BJ (cell line): ENCODE measurements around the gene TMEM213. TPM values are rescaled to one million over a fixed set of nuclear protein-coding genes. Genes with fewer than 3 reads are reported as not detected.
"Not testable (repeated sequence)": the region's sequence is repeated elsewhere in the genome, so short reads cannot be mapped to it uniquely, and the experiment has no call there.

Experiments used
- CTCF ChIA-PET: fragments of 350-600 bp; formaldehyde crosslinking; extraction: SDS; loops from one replicate; lab custom pipeline; 2021; ENCODE audit warnings: antibody characterized with exemption, inconsistent platforms; lab: Yijun Ruan, JAX
- POLR2A ChIA-PET: fragments of 300-600 bp; sonication (Branson Sonifier 250); formaldehyde crosslinking; extraction: SDS; loops from one replicate; lab custom pipeline; 2021; ENCODE audit warnings: antibody characterized with exemption; lab: Charles Lee
- DNase-seq: peaks from one replicate; pipeline ENCODE4 v3.0.0-alpha.2; 2011; ENCODE audit warnings: low read depth
- H3K27me3 ChIP-seq: 2 replicates; pipeline ENCODE4 v1.6.0; 2011; ENCODE audit warnings: low read length; ENCODE audit not compliant: control insufficient read depth, insufficient read depth
- H3K36me3 ChIP-seq: 2 replicates; pipeline ENCODE4 v1.5.1; 2011; ENCODE audit warnings: low read length; ENCODE audit not compliant: control insufficient read depth, insufficient read depth
- H3K4me3 ChIP-seq: 2 replicates; pipeline ENCODE4 v1.5.1; 2011; ENCODE audit warnings: low read depth, mild to moderate bottlenecking, control low read depth, low read length
- CTCF ChIP-seq: IDR thresholded peaks from 2 replicates; pipeline ENCODE4 v1.5.1; 2011; ENCODE audit warnings: low read depth, mild to moderate bottlenecking, control low read depth, inconsistent platforms, low read length, moderate library complexity; ENCODE audit not compliant: insufficient read depth
- polyA plus RNA-seq: library from polyadenylated mRNA; depleted of rRNA; stranded (reverse); fragments of >200 nt; gene quantifications from 2 replicates; pipeline ENCODE4 v1.2.3, GENCODE V29; 2011

The TMEM213 gene
- polyA plus RNA-seq, 1 experiment: not detected

- ChIA-PET POLR2A (no interaction called here), CTCF (interaction anchor here (1.3 kb wide), 1 partner anchor 10 kb away, joined by 3 read pairs; no protein-coding TSS in a partner anchor)
- no peak for TF ChIP-seq CTCF
- Histone ChIP-seq H3K36me3 (no peaks in the 10 kb centered on the region), H3K27me3 (no peaks in the 10 kb centered on the region), H3K4me3 (no peak overlapping the region)
- DNase-seq: no peak
These were observed 21.5 kb upstream of the TMEM213 start for GRCh38 chr7:138776166-138776833.

- TF ChIP-seq CTCF: no peak
- ChIA-PET CTCF (no interaction called here), POLR2A (no interaction called here)
- H3K27me3 ChIP-seq: no peaks in the 10 kb centered on the region
- H3K4me3 ChIP-seq: no peak overlapping the region
- no peak for DNase-seq
- no peaks in the 10 kb centered on the region for H3K36me3 ChIP-seq
These were observed 16.8 kb upstream of the TMEM213 start for GRCh38 chr7:138781004-138781403.

- no peaks in the 10 kb centered on the region; the same call in 1 of the 2 replicates for H3K27me3 ChIP-seq
- DNase-seq: no peak
- POLR2A ChIA-PET: no interaction called here
- H3K4me3 ChIP-seq: no peak overlapping the region
- CTCF ChIA-PET: no interaction called here
- no peak for TF ChIP-seq CTCF
- no peaks in the 10 kb centered on the region for H3K36me3 ChIP-seq
These were observed 13.1 kb upstream of the TMEM213 start for GRCh38 chr7:138784692-138785091.

GRCh38 chr7:138785587-138786437 lies 12.0 kb upstream of the TMEM213 start:
- Histone ChIP-seq H3K36me3 (no peaks in the 10 kb centered on the region), H3K4me3 (no peak overlapping the region), H3K27me3 (no peaks in the 10 kb centered on the region; the same call in 1 of the 2 replicates)
- ChIA-PET POLR2A (no interaction called here), CTCF (interaction anchor here (1.0 kb wide), 1 partner anchor 10 kb away, joined by 3 read pairs; no protein-coding TSS in a partner anchor)
- DNase-seq: no peak
- peak; percentile 16; the same call in 1 of the 2 replicates for TF ChIP-seq CTCF

GRCh38 chr7:138796038-138796615 lies 1.7 kb upstream of the TMEM213 start:
- ChIA-PET CTCF (no interaction called here), POLR2A (no interaction called here)
- no peak for DNase-seq
- Histone ChIP-seq H3K27me3 (no peaks in the 10 kb centered on the region; the same call in 1 of the 2 replicates), H3K4me3 (no peak overlapping the region), H3K36me3 (no peaks in the 10 kb centered on the region)
- TF ChIP-seq CTCF: no peak

GRCh38 chr7:138797046-138797445 lies 748 bp upstream of the TMEM213 start:
- H3K36me3 ChIP-seq, H3K27me3 ChIP-seq, POLR2A ChIA-PET, H3K4me3 ChIP-seq, CTCF ChIA-PET, DNase-seq: not testable (repeated sequence)
